Measurements from ENCODE around the gene INSL3. TPM values are rescaled to one million over a fixed set of nuclear protein-coding genes. Genes with fewer than 3 reads are reported as not detected.

The INSL3 gene
- polyA plus RNA-seq, 1 donor from 2014 or later: not detected

GRCh38 chr19:17775991-17776803 lies 45.1 kb downstream of the INSL3 start:
- TF ChIP-seq POLR2AphosphoS5 (IDR thresholded peaks at IDR 0.05) (no peak), TAF1 (IDR thresholded peaks at IDR 0.05; ENCODE audit: low read depth) (no peak), EZH2 (IDR thresholded peaks at IDR 0.05; ENCODE audit: borderline replicate concordance, insufficient read depth, low read length, poor library complexity, severe bottlenecking) (no peak), CTCF (IDR thresholded peaks at IDR 0.05; ENCODE audit: poor library complexity, severe bottlenecking) (no peak), EP300 (conservative IDR thresholded peaks at IDR 0.05; ENCODE audit: poor library complexity, severe bottlenecking) (no peak), RAD21 (conservative IDR thresholded peaks at IDR 0.05) (no peak), REST (IDR thresholded peaks at IDR 0.05; ENCODE audit: borderline replicate concordance) (no peak), MXI1 (conservative IDR thresholded peaks at IDR 0.05; ENCODE audit: poor library complexity, severe bottlenecking) (no peak), SMC3 (conservative IDR thresholded peaks at IDR 0.05; ENCODE audit: poor library complexity) (no peak)
- Histone ChIP-seq H3K4me3 (ENCODE audit: low read length) (no peak overlapping the region), H3K36me3 (ENCODE audit: insufficient read depth, low read length) (peaks cover 4% of the 10 kb centered on the region), H3F3A (ENCODE audit: insufficient read depth, low read length, poor library complexity, severe bottlenecking) (no peaks in the 10 kb centered on the region), H3K27ac (ENCODE audit: low read length) (no peak overlapping the region), H3K9me3 (ENCODE audit: low read length) (no peaks in the 10 kb centered on the region), H3K9me2 (ENCODE audit: insufficient read depth, low read length) (no peaks in the 10 kb centered on the region), H2AFZ (ENCODE audit: low read depth, low read length) (no peak overlapping the region), H3K9ac (ENCODE audit: low read length) (no peak overlapping the region), H3K79me2 (replicated peaks; ENCODE audit: insufficient read depth, low read length) (no peaks in the 10 kb centered on the region), H3K4me2 (ENCODE audit: low read length) (no peak overlapping the region), H4K20me1 (ENCODE audit: insufficient read depth) (no peaks in the 10 kb centered on the region), H3K27me3 (ENCODE audit: insufficient read depth, low read depth, low read length) (no peaks in the 10 kb centered on the region)

GRCh38 chr19:17775245-17775927 lies 45.9 kb downstream of the INSL3 start:
- H3K27me3 ChIP-seq (ENCODE audit: insufficient read depth, low read depth, low read length): no peaks in the 10 kb centered on the region
- no peak overlapping the region for H3K9ac ChIP-seq (ENCODE audit: low read length)
- no peak overlapping the region for H3K4me3 ChIP-seq (ENCODE audit: low read length)
- TF ChIP-seq SMC3 (conservative IDR thresholded peaks at IDR 0.05; ENCODE audit: poor library complexity) (peak; percentile 54), CTCF (IDR thresholded peaks at IDR 0.05; ENCODE audit: poor library complexity, severe bottlenecking) (peak; percentile 61), POLR2AphosphoS5 (IDR thresholded peaks at IDR 0.05) (no peak), EZH2 (IDR thresholded peaks at IDR 0.05; ENCODE audit: borderline replicate concordance, insufficient read depth, low read length, poor library complexity, severe bottlenecking) (no peak), RAD21 (conservative IDR thresholded peaks at IDR 0.05) (peak; percentile 55)
- H3K79me2 ChIP-seq (replicated peaks; ENCODE audit: insufficient read depth, low read length): no peaks in the 10 kb centered on the region
- H3K9me3 ChIP-seq (ENCODE audit: low read length): no peaks in the 10 kb centered on the region
- H3K36me3 ChIP-seq (ENCODE audit: insufficient read depth, low read length): peaks cover 4% of the 10 kb centered on the region
- H3K4me2 ChIP-seq (ENCODE audit: low read length): no peak overlapping the region
- no peaks in the 10 kb centered on the region for H3K9me2 ChIP-seq (ENCODE audit: insufficient read depth, low read length)
- no peak overlapping the region for H3K27ac ChIP-seq (ENCODE audit: low read length)
- no peak overlapping the region for H2AFZ ChIP-seq (ENCODE audit: low read depth, low read length)
- no peaks in the 10 kb centered on the region for H3F3A ChIP-seq (ENCODE audit: insufficient read depth, low read length, poor library complexity, severe bottlenecking)
- H4K20me1 ChIP-seq (ENCODE audit: insufficient read depth): no peaks in the 10 kb centered on the region
